GM18526 (cell line): Measurements from ENCODE around the gene PPP2CA.

Source experiments
- POLR2A ChIP-seq: IDR thresholded peaks from 3 replicates; pipeline ENCODE4 v1.6.1; 2011; ENCODE audit not compliant: insufficient read length; ENCODE audit errors: extremely low read depth

Gene PPP2CA

DNA sequence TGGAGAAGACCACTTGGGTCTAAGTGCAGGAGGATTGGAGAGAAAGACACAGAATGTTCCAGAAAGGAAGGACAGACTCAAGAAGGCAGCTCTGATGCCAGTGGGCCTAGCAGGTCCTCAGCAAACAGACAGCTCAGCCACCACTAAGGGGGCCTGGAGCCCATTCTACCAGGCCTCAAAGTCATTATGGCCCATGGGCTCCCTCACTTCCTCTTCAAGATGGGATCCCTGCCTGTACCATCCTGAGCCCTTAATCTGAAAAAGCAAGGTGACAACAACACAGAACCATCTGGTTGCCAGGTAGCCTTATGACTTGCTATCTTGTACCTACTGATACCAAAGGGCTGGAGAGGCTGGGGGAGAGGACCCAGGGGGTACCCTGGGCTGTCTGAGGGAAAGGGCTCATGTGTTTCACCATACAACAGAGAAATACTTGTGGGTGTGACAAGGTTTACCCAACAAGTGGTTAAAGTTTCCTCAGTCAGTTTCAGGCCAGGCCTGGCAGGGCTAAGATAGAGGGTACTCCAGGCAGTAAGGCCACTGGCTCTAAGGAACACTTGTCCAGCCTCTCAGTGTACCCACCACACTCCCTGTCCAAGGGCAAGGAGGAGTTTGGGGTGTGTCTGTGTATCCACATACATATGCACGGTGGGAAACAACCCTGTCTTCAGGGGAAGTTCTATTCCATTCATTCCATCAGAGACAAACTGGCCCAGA, 80.7 kb downstream of the PPP2CA start:
- no peak for TF ChIP-seq POLR2A
